Measurements from ENCODE around the gene RIC1. TPM values are rescaled to one million over a fixed set of nuclear protein-coding genes. Genes with fewer than 3 reads are reported as not detected.
"Not testable (repeated sequence)": the region's sequence is repeated elsewhere in the genome, so short reads cannot be mapped to it uniquely, and the experiment has no call there.

RIC1 gene
- total and polyA plus RNA-seq, 11 donors = 2.4 to 14.4 (median 8.7) TPM

- no peaks in the 10 kb centered on the region for H3K27me3 ChIP-seq
- no peaks in the 10 kb centered on the region for H3K9me3 ChIP-seq
- intact Hi-C loops (cut with DNase I) = no loop called here
- H3K36me3 ChIP-seq = peaks cover 0 to 7% (median 0%) of the 10 kb centered on the region in 9 donors
- peaks cover 0 to 68% (median 17%) of the 10 kb centered on the region in 12 donors for H3K4me1 ChIP-seq
- peak overlapping the region in 2 of 12 donors; percentile 5 to 24 for H3K27ac ChIP-seq
- no peak overlapping the region for H3K4me3 ChIP-seq
- ATAC-seq (peak in 1 of 4 donors; percentile 52), DNase-seq (no peak)
- WGBS, 4 donors = 80 to 93% (median 91%) methylated on average over 3 of the region's 3 CpGs
- TF ChIP-seq CTCF (IDR thresholded peaks at IDR 0.05) (no peak), POLR2A (IDR thresholded peaks at IDR 0.05) (no peak)
These were observed 6.9 kb upstream of the RIC1 start for GRCh38 chr9:5622016-5622415.

- no peak overlapping the region for H3K4me3 ChIP-seq
- no peaks in the 10 kb centered on the region for H3K27me3 ChIP-seq
- DNase-seq (no peak), ATAC-seq (no peak)
- WGBS, 4 donors = 94 to 99% (median 98%) methylated on average over 2 of the region's 2 CpGs
- peaks cover 0 to 68% (median 22%) of the 10 kb centered on the region in 12 donors for H3K4me1 ChIP-seq
- TF ChIP-seq POLR2A (IDR thresholded peaks at IDR 0.05) (no peak), CTCF (IDR thresholded peaks at IDR 0.05) (no peak)
- H3K27ac ChIP-seq = peak overlapping the region in 1 of 12 donors; percentile 13
- no peaks in the 10 kb centered on the region for H3K9me3 ChIP-seq
- peaks cover 0 to 7% (median 0%) of the 10 kb centered on the region in 9 donors for H3K36me3 ChIP-seq
- intact Hi-C loops (cut with DNase I) = loop anchor here in 2 of 10 donors (5.0 kb wide), 2 partner anchors 393 to 1058 kb away; partner anchors contain the start of gene RANBP6 (in 1 of the 2)
These were observed 4.3 kb upstream of the RIC1 start for GRCh38 chr9:5624655-5625054.

GRCh38 chr9:5626727-5627634, 1.9 kb upstream of the RIC1 start:
- Histone ChIP-seq H3K4me3 (peak overlapping the region in 7 of 12 donors; percentile 84 to 98 (median 95)), H3K9me3 (no peaks in the 10 kb centered on the region), H3K27ac (peak overlapping the region; percentile 87 to 99 (median 96)), H3K27me3 (no peaks in the 10 kb centered on the region), H3K36me3 (no peaks in the 10 kb centered on the region), H3K4me1 (peaks cover 0 to 72% (median 33%) of the 10 kb centered on the region in 12 donors)
- WGBS, 4 donors = 46 to 62% (median 50%) methylated on average over 5 of the region's 5 CpGs
- DNase-seq (peak in 4 of 5 donors; percentile 22 to 61 (median 47)), ATAC-seq (peak; percentile 31 to 53 (median 45))
- TF ChIP-seq CTCF (IDR thresholded peaks at IDR 0.05) (no peak), POLR2A (IDR thresholded peaks at IDR 0.05) (no peak)
- intact Hi-C loops (cut with DNase I) = loop anchor here in 2 of 10 donors (5.0 kb wide), 2 partner anchors 390 to 1055 kb away; partner anchors contain the start of gene RANBP6 (in 1 of the 2)

- H3K36me3 ChIP-seq, H3K9me3 ChIP-seq, ATAC-seq, H3K27me3 ChIP-seq, DNase-seq: not testable (repeated sequence)
- peaks cover 0 to 72% (median 33%) of the 10 kb centered on the region in 12 donors for H3K4me1 ChIP-seq
- peak overlapping the region; percentile 87 to 99 (median 96) for H3K27ac ChIP-seq
- intact Hi-C loops (cut with DNase I) = loop anchor here in 2 of 10 donors (2.0 to 5.0 kb wide), 3 partner anchors 203 to 1055 kb away; partner anchors contain the start of gene RANBP6 (in 1 of the 2)
- 70 to 79% (median 74%) methylated on average over 11 of the region's 11 CpGs for WGBS, 4 donors
- peak overlapping the region; percentile 66 to 98 (median 94) for H3K4me3 ChIP-seq
These were observed 1.2 kb upstream of the RIC1 start for GRCh38 chr9:5627686-5628085.

All from heart left ventricle (tissue), 16 donors.